ENCODE measurements around the gene SLIT3.

DNA sequence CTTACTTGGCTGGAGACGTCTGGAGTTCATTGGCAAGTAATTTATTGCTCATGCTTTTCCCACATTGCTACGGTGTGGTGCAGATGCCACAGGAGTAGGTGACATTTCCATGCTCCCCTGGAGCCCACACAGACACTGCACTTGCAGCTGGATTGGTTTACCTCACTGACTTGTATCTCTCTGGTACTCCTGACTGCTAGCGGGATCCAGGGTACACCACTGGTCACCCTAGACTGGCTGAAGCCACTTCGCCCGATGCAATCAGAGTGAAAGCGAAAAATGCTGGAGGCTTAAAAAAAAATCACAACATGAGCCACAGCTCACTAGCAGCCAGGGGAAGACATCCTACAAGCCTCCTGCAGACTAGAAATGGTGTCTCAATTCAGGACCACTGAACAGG, 32.6 kb upstream of the SLIT3 start:
- TF ChIP-seq EZH2 (IDR thresholded peaks at IDR 0.05) (no peak), POLR2AphosphoS5 (IDR thresholded peaks at IDR 0.05; ENCODE audit: borderline replicate concordance, low read depth, low read length) (no peak), FOXP2 (optimal IDR thresholded peaks at IDR 0.05; ENCODE audit: control extremely low read depth, extremely low read length, insufficient read depth) (no peak)

Measured in SK-N-MC (cell line).